Endometrial microvascular endothelial cells (primary cell): ENCODE data around the gene FAM184B. TPM values are rescaled to one million over a fixed set of nuclear protein-coding genes. Genes with fewer than 3 reads are reported as not detected.

ENCODE experiments used
- in situ Hi-C: cut with HindIII; loops from 2 replicates; pipeline ENCODE4 v1.10.0; 2017; ENCODE audit warnings: low sequenced_read_pairs, low pct_unique_long_range_greater_than_20kb; ENCODE audit errors: inconsistent ontology term
- total RNA-seq: library from RNA; depleted of rRNA; stranded (reverse); fragments of >200 nt; gene quantifications from one replicate; pipeline ENCODE4 v1.2.3, GENCODE V29; 2015; ENCODE audit errors: inconsistent ontology term

Gene FAM184B
- total RNA-seq, 1 donor from 2014 or later = not detected

DNA sequence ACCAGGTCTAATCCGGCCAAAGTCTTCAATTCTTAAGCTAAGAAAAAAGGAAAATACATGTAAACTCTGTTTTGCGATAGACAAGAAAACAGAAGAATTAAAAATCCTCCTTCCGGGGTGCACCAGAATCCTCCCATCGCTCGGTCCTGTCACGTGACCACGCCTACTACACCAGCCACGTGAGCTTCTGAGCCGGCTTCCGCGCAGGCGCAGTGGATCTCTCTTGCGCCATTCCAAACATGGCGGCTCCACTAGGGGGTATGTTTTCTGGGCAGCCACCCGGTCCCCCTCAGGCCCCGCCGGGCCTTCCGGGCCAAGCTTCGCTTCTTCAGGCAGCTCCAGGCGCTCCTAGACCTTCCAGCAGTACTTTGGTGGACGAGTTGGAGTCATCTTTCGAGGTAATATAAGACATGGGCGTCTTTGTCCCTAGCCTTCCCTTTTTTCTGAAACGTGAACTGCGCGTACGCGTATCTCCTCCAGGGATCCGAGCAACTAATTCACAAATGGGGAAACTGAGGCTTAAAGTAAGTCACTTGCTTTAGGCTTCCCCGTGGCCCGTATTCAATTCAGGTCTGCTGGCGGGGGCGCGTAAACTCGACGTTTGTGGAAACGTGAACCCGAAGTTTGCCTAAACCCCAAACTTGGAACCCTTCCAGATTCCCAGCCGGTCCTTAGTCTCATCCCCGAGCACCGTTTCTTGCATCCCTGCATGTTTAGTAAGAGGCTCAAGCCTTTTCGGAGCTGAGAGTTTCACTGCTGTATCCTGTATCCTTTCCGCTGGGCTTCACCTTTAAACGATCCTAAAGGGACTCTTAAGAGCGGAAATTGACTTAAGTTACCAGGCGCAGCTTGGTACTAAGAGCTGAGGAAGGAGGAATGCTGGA is 166.8 kb downstream of the FAM184B start, which contains the start of gene MED28:
TSS of gene MED28 (plus strand) at position 226 of the 884 bp plus-strand sequence. CDS start at position 240, 14 bp downstream.
- in situ Hi-C loops = no loop called here

DNA sequence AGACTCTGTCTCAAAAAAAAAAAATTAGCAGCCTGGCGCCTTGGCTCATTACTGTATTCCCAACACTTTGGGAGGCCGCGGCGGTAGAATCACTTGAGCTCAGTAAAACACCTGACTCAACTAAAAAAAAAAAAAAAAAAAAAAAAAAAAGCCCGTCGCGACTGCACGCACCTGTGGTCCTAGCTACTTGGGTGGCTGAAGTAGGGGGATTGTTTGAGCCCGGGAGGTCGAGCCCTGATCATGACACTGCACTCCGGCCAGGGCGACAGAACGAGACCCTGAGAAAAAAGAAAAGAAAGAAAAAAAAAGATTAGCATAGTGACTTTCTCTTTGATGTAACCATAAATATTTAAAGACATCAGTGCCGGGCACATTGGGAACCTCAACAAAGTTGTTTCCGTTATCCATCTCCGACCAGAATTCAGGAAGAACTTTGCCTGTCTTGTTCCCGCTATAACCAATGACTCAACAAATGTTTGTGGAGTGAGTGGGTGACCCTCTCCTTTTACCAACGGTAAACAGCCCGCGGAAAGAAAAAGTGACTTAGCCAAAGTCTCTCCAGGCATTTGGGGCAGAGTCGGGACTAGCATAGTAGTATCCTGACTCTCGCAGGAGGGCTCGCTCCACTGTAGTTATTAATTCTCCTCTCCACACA is 167.5 kb downstream of the FAM184B start:
- in situ Hi-C loops = no loop called here

DNA sequence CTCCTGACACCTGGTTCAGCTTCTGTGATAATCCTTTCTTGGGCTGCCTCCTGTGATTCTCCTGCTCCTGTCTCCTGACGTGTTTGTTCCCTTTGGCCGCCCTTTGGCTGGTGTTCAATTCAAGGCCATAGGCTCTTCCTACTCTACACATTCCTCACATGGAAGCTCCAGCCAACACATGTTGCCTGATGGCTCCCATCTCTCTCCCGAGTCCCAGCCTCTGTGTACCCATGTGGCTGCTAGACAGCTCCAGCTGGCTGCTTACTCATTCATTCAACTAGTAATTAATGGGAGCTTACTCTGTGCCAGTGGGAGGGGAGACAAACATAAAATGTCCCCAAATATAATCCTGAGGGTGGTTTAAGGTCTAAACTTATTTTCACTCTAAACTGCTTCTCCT is 176.2 kb downstream of the FAM184B start:
- in situ Hi-C loops = no loop called here

DNA sequence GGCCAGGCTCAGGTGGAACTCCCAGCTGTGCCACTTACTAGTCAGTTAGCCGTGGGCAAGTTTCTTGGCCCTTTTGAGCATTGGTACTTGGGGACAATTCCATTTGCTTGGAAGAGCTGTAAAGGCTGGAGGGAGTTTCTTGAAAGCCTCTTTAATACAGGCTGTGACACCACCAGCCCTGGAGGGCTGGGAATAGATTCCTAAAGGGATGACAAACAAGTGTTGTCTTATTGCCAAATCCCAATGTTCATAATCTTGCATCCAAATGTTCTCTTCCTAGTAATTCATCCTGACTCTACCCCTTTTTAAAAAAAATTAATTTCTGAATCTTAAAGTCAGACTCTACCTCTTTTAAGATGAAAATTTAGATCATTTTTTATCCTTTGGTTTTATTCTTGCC is 181.6 kb downstream of the FAM184B start:
- in situ Hi-C loops = no loop called here

DNA sequence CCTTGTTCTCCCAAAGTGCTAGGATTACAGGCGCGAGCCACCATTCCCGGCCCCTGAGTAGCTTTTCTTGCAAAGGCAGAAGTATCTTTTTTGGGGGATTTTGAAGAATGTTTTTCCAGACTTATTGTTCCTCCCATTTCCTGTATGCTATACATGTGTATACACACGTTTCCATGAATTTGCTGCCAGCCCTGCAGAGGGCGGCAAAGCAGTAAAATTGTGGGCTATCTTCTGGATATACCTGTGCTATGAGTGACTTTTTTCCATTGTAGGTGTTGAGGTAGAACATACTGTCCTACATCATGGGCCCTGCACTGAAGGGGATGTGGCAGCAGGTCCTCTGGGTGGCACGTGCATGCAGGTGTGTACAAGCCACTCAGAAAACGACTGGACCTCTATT is 183.9 kb downstream of the FAM184B start:
- in situ Hi-C loops = no loop called here

DNA sequence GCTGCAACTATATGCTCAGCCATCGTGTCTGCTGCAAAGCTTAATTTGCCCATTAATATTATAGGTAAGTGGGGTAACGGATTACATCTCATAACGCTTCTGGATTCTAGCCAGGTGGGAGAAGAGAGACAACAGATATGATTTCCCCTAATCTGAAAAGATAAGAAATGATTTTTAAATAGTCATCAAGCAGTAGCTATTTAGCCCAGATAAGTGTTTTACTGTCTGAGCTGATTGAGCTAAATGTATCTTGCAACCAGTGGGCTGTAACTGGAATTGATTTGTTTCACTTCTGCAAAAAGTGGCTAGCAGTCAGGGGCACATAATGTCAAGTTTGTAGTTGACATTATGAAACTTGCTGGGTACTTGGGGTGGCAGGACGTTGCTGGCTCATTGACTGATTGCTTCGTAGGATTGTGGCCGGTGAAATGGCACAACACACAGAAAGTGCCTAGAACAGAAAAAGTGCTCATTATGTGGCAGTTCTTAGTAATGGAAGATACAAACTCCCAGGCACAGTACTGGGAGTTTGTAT is 185.9 kb downstream of the FAM184B start:
- in situ Hi-C loops = no loop called here

DNA sequence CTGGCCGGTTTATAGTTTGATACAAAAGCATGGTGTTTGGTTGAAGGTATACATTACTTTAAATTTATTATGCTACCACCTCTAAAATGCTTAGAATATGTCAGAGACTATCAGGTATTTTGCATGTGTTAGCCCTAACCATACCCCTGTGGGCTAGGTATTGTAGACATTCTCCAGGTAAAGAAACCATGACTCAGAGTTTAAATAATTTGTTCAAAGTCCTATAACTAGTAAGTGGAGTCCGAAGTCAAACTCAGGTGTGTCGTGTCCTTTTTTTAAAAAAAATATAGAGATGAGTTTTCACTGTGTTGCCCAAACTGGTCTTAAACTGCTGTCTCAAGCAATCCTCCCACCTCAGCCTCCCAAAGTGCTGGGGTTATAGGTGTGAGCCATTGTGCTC is 192.1 kb downstream of the FAM184B start:
- in situ Hi-C loops = no loop called here

DNA sequence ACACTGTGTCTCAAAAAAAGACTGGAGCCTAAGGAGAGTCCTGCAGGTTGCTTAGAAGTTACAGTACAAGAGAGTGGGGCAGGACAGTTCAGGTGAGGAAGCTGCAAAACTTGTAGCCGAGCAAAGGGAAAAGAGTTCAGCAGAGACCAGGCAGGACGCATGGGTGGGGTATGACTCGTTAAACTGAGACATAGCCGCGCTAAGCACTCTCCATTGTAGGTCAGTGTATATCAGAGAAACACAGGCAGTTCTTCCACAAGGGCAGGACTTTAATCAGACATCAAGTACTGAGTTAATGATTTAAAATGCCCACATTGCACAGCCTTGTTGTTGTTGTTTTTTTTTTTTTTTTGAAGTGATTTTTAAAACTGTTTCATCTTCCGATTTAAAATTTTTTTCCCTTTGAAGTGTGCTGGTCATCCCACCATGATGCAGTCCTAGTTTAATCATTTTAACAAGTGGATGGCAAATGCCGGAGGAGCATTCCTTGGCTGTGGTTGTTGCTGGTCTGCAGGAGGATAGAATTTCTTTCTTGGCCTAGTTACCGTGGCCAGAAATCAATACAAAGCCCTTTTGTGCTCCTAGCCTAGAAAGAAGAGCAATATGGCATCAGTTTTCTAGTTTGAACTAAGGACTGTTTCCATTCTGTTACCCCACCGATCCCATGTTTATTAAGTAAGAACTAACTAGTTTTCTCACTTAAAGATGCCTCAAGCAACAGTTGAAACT is 194.2 kb downstream of the FAM184B start:
- in situ Hi-C loops = no loop called here

DNA sequence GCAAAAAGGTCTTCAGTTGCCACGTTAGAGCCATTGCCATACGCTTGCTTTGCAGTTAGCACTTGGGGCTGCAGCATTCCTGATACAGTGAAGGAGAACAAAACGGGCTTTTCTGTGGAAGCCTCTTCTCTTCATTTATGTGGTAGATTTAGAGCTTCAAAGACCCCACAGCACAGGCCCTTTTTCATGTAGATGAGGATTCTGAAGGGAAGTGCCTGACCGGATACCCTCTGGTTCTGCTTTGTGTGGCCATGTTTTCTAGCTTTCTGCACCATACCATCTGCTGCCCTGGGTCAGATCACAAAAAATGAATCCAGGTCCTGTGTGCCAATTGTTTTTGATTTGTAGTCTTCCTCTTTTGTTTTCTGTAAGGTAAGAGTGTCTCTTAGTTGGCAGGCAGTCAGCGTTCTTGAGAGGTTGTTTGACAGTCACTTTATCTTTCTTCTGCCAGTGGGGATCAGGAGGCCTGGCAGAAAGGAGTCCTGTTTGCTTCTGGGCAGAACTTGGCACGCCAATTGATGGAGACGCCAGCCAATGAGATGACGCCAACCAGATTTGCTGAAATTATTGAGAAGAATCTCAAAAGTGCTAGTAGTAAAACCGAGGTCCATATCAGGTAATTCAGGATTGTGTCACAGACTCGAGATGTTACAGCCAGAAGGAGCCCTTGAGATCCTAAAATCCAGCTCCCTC is 196.8 kb downstream of the FAM184B start:
- in situ Hi-C loops = no loop called here

DNA sequence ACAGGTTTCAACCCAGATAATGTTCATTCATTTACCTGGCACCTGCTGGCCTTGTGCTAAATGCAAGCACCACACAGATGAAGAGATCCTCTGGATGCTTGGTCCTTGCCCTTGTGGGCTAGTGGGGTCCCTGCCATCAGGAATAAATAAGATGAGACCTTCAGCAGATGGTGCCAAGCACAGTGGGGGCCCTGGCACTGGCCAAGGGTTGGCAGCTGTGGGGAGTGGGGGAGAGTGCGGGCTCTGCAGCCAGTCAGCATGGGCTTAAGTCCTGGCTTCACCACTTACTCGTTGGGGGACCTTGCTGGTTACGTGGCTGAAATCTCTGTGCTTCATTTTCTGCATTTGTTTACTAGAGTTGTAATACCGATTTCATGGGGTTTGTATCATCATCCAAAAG is 197.5 kb downstream of the FAM184B start:
- in situ Hi-C loops = no loop called here

DNA sequence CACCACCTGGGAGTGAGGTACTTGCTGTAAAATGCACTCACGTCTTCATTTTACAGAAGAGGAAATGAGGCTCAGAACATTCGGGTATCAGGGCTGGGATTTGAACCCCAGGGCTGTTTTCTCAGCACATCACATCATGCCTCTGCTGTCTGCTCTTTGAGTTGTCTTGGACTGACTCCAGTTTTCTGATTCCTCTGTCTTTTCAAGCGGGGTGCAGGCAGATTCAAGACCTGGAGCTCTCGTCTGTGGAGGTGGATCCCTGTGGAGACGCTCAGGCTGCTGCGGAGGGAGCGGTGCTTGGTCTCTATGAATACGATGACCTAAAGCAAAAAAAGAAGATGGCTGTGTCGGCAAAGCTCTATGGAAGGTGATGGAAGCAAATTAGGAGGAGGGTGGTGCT is 198.1 kb downstream of the FAM184B start:
- in situ Hi-C loops = no loop called here

DNA sequence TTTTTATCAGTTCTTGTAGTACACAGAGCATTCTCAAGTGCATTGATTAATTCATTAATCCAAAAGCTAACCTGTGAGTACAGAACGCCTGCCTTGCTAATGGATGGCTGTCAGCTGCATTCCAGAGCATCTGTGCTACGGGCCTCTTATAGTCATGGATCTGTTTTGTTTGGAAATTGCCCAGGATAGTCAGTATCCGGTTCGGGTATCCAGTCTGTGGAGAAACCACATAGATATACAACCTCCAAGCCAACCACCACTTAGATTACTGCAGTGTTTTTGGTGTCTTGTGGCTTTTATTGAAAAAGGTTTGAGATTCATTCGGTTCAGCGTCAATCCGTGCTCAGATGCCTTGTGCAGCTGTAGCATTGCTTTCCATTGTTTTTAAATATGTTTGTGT is 200.5 kb downstream of the FAM184B start:
- in situ Hi-C loops = no loop called here

Other genes starting within 250 kb of the FAM184B start
- gene LAP3, start 204.4 kb downstream of the FAM184B start, total RNA-seq = 142 TPM
- 7.7 TPM for gene MED28, start 167.0 kb downstream of the FAM184B start, total RNA-seq
- gene DCAF16, start 29.1 kb upstream of the FAM184B start, total RNA-seq = 17.5 TPM
- 45.7 TPM for gene NCAPG, start 29.4 kb upstream of the FAM184B start, total RNA-seq
- 18.0 TPM for gene LCORL, start 240.1 kb upstream of the FAM184B start, total RNA-seq